Measurements from ENCODE around the gene LDLRAD4.

- no peak for TF ChIP-seq EZH2 (IDR thresholded peaks at IDR 0.05; ENCODE audit: borderline replicate concordance, low read depth, low read length, poor library complexity, severe bottlenecking)
- TF ChIP-seq, protein P1, sequence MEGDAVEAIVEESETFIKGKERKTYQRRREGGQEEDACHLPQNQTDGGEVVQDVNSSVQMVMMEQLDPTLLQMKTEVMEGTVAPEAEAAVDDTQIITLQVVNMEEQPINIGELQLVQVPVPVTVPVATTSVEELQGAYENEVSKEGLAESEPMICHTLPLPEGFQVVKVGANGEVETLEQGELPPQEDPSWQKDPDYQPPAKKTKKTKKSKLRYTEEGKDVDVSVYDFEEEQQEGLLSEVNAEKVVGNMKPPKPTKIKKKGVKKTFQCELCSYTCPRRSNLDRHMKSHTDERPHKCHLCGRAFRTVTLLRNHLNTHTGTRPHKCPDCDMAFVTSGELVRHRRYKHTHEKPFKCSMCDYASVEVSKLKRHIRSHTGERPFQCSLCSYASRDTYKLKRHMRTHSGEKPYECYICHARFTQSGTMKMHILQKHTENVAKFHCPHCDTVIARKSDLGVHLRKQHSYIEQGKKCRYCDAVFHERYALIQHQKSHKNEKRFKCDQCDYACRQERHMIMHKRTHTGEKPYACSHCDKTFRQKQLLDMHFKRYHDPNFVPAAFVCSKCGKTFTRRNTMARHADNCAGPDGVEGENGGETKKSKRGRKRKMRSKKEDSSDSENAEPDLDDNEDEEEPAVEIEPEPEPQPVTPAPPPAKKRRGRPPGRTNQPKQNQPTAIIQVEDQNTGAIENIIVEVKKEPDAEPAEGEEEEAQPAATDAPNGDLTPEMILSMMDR (conservative IDR thresholded peaks at IDR 0.05; ENCODE audit: low read depth, low read length), result no peak
Measured at GRCh38 chr18:13226533-13227144, 8.1 kb downstream of the LDLRAD4 start.

All from A673 (cell line).